Measurements from ENCODE around the gene ULK4.

- no peak for TF ChIP-seq ZNF274 (IDR thresholded peaks at IDR 0.05; ENCODE audit: low read depth, low read length)
- no peak for TF ChIP-seq CTCF (IDR thresholded peaks at IDR 0.05 in 2 of 3, conservative IDR thresholded peaks at IDR 0.05 in 1 of 3; ENCODE audit: borderline replicate concordance in 1 of 3, insufficient read depth in 1 of 3, low read depth in 2 of 3, low read length in 2 of 3)
- TF ChIP-seq POLR2A (IDR thresholded peaks at IDR 0.05; ENCODE audit: borderline replicate concordance, extremely low read depth, insufficient read depth, insufficient read length) = no peak
- TF ChIP-seq POLR2AphosphoS5 (IDR thresholded peaks at IDR 0.05; ENCODE audit: low read depth, low read length) = no peak
These were observed 638.3 kb downstream of the ULK4 start for GRCh38 chr3:41323467-41324155.
